Measurements from ENCODE around the gene CELF2.

The CELF2 gene

DNA sequence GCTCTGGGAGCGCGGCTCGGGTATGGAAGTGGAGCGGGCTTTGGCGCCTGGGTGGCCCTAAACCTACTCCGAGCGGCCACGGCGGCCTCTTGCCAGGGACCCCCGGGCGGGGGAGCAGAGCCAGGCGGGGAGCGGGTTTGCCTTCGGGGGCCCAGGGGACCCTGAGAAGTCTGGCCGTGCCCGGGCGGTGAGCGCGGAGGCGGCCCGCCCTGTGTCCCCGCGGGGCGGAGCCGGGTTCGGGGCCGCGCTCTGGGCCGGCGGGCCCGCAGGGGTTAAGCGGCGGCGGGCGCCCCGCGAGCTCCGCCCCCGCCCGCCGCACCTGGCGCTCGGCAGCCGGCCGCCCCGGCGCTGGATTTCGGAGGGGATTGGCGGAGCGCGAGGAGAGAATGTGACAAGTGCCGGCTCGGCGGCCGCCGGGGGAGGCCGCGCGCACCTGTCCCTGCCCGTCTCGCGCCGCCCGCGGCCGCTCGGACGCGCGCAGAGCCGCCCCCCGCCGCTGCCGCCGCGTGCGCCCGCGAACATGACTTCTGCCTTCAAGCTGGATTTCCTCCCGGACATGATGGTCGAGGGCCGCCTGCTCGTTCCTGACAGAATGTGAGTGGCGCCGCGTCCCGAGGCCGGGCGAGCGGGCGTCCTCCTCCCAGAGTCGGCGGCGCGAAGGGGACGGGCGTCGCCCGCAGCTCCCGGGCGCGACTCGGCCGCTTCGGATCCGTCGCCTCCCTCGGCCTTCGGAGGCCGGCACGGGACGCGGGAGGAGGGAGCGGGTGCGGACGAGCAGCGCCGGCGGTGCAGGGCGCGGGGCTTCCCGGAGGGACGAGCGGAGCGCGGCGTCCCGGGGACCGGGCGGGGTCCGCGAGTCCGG, at the start of gene CELF2:
Gene CELF2 (plus strand): TSS at position 303 of the 862 bp plus-strand sequence. CDS start 218 bp downstream, at position 521.
- Histone ChIP-seq H3K27me3 (ENCODE audit: control insufficient read depth, insufficient read depth, low read length) (no peaks in the 10 kb centered on the region), H3K9ac (ENCODE audit: low read length) (no peak within 1 kb of the TSS), H3K27ac (ENCODE audit: low read depth, low read length) (peak within 1 kb of the TSS; percentile 76), H3K4me1 (ENCODE audit: control insufficient read depth, insufficient read depth, low read length) (peaks cover 6% of the 10 kb centered on the region), H3K4me3 (ENCODE audit: low read length) (peak within 1 kb of the TSS; percentile 68), H3K36me3 (ENCODE audit: control insufficient read depth, insufficient read depth, low read length) (no peaks in the 10 kb centered on the region)

DNA sequence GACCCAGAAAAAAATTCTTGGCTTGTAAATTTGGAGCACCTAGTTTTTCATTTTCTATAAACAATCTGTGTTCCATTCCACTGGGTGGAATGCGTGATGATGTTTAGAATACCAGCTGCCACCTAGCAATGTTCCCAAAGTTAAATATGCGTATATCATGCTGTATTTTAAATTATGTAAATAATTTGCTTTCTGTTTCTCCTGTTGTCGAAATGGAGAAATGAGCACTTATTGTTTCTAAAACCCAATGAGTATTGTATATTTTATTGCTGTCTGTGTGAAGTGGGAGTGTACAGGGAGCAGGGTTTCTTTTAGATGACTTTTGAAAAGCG, 49.4 kb upstream of the CELF2 start:
- H3K27ac ChIP-seq (ENCODE audit: low read depth, low read length): no peak overlapping the region
- H3K27me3 ChIP-seq (ENCODE audit: control insufficient read depth, insufficient read depth, low read length): no peaks in the 10 kb centered on the region
- H3K4me1 ChIP-seq (ENCODE audit: control insufficient read depth, insufficient read depth, low read length): no peaks in the 10 kb centered on the region
- no peak overlapping the region for H3K4me3 ChIP-seq (ENCODE audit: low read length)
- no peaks in the 10 kb centered on the region for H3K36me3 ChIP-seq (ENCODE audit: control insufficient read depth, insufficient read depth, low read length)
- H3K9ac ChIP-seq (ENCODE audit: low read length): no peak overlapping the region

DNA sequence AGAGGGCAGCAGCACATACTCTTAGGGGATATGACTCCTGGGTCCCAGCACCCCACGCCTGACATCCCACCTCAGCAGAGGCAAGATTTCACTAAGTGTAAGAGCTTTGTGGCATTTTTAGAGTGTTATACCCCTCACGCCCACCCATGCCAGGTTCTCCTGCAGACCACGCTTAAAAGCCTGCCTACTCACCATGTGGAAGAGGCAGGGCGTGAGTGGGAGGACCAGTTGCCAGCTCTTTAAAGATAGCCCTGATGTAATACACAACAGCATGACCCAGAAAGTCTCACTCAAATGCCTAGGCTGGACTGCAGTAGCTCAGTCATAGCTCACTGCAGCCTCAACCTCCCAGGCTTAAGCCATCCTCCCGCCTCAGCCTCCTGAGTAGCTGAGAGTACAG, 44.4 kb upstream of the CELF2 start:
- H3K36me3 ChIP-seq (ENCODE audit: control insufficient read depth, insufficient read depth, low read length): no peaks in the 10 kb centered on the region
- H3K4me1 ChIP-seq (ENCODE audit: control insufficient read depth, insufficient read depth, low read length): no peaks in the 10 kb centered on the region
- H3K27ac ChIP-seq (ENCODE audit: low read depth, low read length): no peak overlapping the region
- no peak overlapping the region for H3K9ac ChIP-seq (ENCODE audit: low read length)
- no peak overlapping the region for H3K4me3 ChIP-seq (ENCODE audit: low read length)
- no peaks in the 10 kb centered on the region for H3K27me3 ChIP-seq (ENCODE audit: control insufficient read depth, insufficient read depth, low read length)

DNA sequence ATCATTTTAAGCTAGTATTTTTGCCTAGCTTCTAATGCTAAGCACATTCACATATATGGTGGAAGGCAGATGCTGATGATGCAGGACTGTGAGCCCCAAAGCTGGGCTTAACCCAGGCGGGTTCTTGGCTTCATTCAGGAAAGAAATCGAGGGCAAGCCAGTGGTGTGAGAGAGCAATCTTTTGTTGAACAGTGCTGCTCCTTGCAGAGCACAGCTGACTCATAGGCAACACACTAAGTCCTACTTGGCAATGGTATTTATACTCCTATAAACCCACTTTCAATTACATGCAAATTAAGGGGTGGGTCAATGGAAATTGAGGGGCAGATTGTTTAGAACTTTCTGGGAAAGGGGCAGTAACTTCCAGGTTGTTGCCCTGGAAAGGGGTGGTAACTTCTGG, 42.0 kb upstream of the CELF2 start:
- H3K4me1 ChIP-seq (ENCODE audit: control insufficient read depth, insufficient read depth, low read length): no peaks in the 10 kb centered on the region
- H3K27me3 ChIP-seq (ENCODE audit: control insufficient read depth, insufficient read depth, low read length): no peaks in the 10 kb centered on the region

DNA sequence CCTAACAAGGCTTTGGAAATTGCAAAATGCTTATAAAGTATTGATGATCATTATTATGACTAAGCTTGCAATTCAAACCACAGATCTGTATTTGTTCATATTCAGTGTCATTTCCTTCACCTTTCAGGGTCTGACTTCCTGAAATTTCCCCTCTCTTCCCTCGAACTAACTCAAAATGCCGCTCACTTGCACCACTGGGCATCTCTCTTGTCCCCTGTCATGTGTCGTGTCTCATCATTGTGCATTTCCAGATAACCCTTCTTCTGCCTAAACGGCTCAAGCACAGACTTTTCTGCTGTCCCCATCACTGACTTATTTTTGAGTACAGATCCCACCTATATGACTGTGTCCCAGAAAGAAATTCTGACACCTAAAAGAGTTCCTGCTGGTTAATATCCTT, 41.0 kb upstream of the CELF2 start:
- Histone ChIP-seq H3K4me3 (ENCODE audit: low read length) (no peak overlapping the region), H3K27ac (ENCODE audit: low read depth, low read length) (no peak overlapping the region), H3K36me3 (ENCODE audit: control insufficient read depth, insufficient read depth, low read length) (no peaks in the 10 kb centered on the region), H3K9ac (ENCODE audit: low read length) (no peak overlapping the region), H3K4me1 (ENCODE audit: control insufficient read depth, insufficient read depth, low read length) (no peaks in the 10 kb centered on the region), H3K27me3 (ENCODE audit: control insufficient read depth, insufficient read depth, low read length) (no peaks in the 10 kb centered on the region)

More for the DNA sequence above, 42.0 kb upstream of the CELF2 start:
- no peak overlapping the region for H3K4me3 ChIP-seq (ENCODE audit: low read length)
- H3K27ac ChIP-seq (ENCODE audit: low read depth, low read length): no peak overlapping the region
- H3K9ac ChIP-seq (ENCODE audit: low read length): no peak overlapping the region
- H3K36me3 ChIP-seq (ENCODE audit: control insufficient read depth, insufficient read depth, low read length): no peaks in the 10 kb centered on the region

DNA sequence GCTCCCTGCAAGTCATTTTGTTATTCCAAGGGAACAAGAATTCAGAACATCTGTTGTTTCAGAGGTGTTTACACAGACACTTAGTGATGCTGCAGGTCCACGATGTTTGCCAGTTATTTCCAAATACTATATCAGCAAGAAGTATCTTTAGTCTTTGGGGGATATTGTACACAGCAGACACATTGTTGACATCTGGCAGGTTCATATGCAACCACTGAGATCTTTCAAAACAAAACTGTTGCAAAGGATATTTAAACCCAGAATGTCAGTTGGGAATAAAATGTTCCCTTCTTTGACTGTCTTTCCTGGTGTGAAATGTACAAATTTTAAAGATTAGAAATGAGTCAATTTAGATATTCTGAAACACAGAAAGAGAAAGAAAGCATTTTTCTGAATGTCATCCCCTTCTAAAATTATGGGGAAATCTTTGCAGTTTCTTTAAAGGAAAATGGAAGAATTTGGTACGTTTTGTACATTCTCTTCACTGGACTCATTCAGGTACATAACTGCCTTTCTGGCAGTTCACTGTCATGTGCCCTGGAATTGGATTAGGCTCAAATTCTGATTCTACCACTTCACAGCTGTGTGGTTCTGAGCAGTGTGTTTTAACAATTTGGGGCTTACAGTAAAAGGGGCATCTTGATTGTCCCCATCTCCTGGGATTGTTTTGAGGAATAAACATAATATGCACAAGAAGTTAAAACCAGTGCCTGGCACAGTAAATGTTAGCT, 40.3 kb upstream of the CELF2 start:
- no peaks in the 10 kb centered on the region for H3K4me1 ChIP-seq (ENCODE audit: control insufficient read depth, insufficient read depth, low read length)
- no peak overlapping the region for H3K9ac ChIP-seq (ENCODE audit: low read length)
- no peaks in the 10 kb centered on the region for H3K36me3 ChIP-seq (ENCODE audit: control insufficient read depth, insufficient read depth, low read length)
- no peak overlapping the region for H3K4me3 ChIP-seq (ENCODE audit: low read length)
- H3K27ac ChIP-seq (ENCODE audit: low read depth, low read length): no peak overlapping the region
- H3K27me3 ChIP-seq (ENCODE audit: control insufficient read depth, insufficient read depth, low read length): no peaks in the 10 kb centered on the region

DNA sequence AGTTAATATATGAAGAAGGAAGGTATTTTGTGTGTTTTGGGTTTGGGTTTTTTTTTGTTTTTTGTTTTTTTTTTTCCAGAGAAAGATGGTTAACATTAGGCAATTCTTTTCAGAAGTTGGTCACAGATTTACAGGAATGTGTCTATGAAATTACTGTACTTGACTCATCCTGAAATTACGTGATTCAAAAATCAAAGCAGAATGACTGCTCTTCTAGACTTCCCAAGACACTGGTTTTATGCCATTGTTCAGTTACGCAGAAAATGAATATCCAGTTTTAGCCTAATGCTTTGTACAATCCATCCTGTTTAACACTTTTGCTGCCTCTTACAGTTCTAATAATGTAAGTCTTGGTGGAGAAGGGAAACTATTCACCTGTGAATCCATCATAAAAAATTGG, 39.7 kb upstream of the CELF2 start:
- H3K4me1 ChIP-seq (ENCODE audit: control insufficient read depth, insufficient read depth, low read length): no peaks in the 10 kb centered on the region
- no peaks in the 10 kb centered on the region for H3K27me3 ChIP-seq (ENCODE audit: control insufficient read depth, insufficient read depth, low read length)
- H3K4me3 ChIP-seq (ENCODE audit: low read length): no peak overlapping the region
- H3K27ac ChIP-seq (ENCODE audit: low read depth, low read length): no peak overlapping the region
- no peaks in the 10 kb centered on the region for H3K36me3 ChIP-seq (ENCODE audit: control insufficient read depth, insufficient read depth, low read length)
- H3K9ac ChIP-seq (ENCODE audit: low read length): no peak overlapping the region

DNA sequence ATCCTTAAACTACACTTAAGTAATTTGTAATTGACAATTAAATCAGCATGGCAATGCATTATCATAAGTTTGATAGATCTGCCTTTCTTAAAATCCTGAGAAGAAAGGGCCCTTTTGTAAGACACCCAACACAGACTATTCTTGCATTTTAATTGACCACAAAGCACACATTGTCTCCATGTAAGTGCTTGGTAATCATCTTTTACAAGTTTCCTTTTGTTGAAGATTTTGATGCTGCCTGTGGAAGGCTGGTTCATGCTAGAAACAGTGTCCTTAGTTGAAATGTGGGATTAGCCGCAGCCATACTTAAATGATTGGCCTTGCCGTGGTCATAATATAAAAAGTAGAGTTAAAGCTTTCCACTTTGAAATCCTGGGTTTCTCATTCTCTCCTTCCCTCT, 32.3 kb upstream of the CELF2 start:
- H3K9ac ChIP-seq (ENCODE audit: low read length): no peak overlapping the region
- H3K4me3 ChIP-seq (ENCODE audit: low read length): no peak overlapping the region
- no peaks in the 10 kb centered on the region for H3K4me1 ChIP-seq (ENCODE audit: control insufficient read depth, insufficient read depth, low read length)
- peak overlapping the region; percentile 27 for H3K27ac ChIP-seq (ENCODE audit: low read depth, low read length)
- H3K27me3 ChIP-seq (ENCODE audit: control insufficient read depth, insufficient read depth, low read length): no peaks in the 10 kb centered on the region
- H3K36me3 ChIP-seq (ENCODE audit: control insufficient read depth, insufficient read depth, low read length): no peaks in the 10 kb centered on the region

DNA sequence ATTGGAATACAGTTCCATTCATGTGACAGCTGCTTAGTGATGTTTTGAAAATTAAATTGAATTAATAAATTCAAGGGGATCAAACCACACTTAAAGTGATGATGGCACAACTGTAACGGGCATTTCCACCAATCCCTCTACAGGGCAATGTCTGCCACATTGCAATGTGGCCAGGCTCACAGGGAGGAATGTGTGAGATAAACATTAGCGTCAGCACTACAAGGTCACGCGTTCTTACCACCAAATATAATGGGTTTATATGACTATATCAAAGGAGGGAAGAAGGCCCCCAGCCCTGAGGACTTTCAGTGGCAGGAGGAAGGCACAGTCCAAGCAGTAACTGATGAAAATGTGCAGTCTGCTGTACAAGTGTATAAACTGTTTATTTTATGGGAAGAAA, 31.1 kb upstream of the CELF2 start:
- H3K36me3 ChIP-seq (ENCODE audit: control insufficient read depth, insufficient read depth, low read length): no peaks in the 10 kb centered on the region
- no peak overlapping the region for H3K27ac ChIP-seq (ENCODE audit: low read depth, low read length)
- no peak overlapping the region for H3K9ac ChIP-seq (ENCODE audit: low read length)
- no peaks in the 10 kb centered on the region for H3K27me3 ChIP-seq (ENCODE audit: control insufficient read depth, insufficient read depth, low read length)
- H3K4me1 ChIP-seq (ENCODE audit: control insufficient read depth, insufficient read depth, low read length): no peaks in the 10 kb centered on the region
- no peak overlapping the region for H3K4me3 ChIP-seq (ENCODE audit: low read length)

DNA sequence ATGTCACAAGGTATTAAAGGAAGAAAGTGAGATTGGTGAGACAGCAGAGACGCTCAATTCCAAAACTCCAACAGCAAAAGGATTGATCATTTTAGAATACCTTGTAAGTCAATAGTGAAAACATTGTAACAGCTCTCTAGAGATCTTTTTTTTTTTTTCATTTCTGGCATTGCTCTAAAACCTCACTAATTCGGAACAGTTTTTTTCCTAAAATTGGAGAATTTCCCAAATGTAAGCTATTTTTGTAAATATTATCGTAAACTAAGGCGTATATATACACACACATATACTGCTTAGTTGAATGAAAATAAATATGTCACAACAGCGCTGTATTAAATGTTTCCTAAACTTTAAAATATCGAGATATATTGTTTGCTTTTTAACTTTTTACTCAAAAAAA, 30.6 kb upstream of the CELF2 start:
- H3K4me1 ChIP-seq (ENCODE audit: control insufficient read depth, insufficient read depth, low read length): no peaks in the 10 kb centered on the region
- no peak overlapping the region for H3K27ac ChIP-seq (ENCODE audit: low read depth, low read length)
- no peaks in the 10 kb centered on the region for H3K27me3 ChIP-seq (ENCODE audit: control insufficient read depth, insufficient read depth, low read length)
- no peak overlapping the region for H3K9ac ChIP-seq (ENCODE audit: low read length)
- H3K36me3 ChIP-seq (ENCODE audit: control insufficient read depth, insufficient read depth, low read length): no peaks in the 10 kb centered on the region
- no peak overlapping the region for H3K4me3 ChIP-seq (ENCODE audit: low read length)

DNA sequence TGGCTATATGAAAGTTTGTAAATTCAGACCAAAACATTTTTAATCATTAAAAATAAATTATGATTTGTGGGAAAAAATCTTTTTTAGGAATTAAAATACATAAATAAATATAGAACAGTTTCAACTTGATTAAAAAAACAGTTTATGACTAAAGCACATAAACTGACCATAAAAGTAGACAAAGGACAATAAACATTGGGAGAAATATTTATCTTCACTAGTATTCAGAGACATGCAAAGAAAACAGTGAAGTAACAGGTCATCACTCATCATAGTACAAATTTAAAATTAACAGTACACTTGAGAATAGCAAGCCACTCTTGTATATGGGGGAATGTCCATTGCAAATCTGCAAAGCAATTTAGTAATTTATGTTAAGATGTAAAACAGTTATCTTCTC, 28.0 kb upstream of the CELF2 start:
- Histone ChIP-seq H3K27ac (ENCODE audit: low read depth, low read length) (no peak overlapping the region), H3K27me3 (ENCODE audit: control insufficient read depth, insufficient read depth, low read length) (no peaks in the 10 kb centered on the region), H3K4me3 (ENCODE audit: low read length) (no peak overlapping the region), H3K4me1 (ENCODE audit: control insufficient read depth, insufficient read depth, low read length) (no peaks in the 10 kb centered on the region), H3K9ac (ENCODE audit: low read length) (no peak overlapping the region), H3K36me3 (ENCODE audit: control insufficient read depth, insufficient read depth, low read length) (no peaks in the 10 kb centered on the region)

DNA sequence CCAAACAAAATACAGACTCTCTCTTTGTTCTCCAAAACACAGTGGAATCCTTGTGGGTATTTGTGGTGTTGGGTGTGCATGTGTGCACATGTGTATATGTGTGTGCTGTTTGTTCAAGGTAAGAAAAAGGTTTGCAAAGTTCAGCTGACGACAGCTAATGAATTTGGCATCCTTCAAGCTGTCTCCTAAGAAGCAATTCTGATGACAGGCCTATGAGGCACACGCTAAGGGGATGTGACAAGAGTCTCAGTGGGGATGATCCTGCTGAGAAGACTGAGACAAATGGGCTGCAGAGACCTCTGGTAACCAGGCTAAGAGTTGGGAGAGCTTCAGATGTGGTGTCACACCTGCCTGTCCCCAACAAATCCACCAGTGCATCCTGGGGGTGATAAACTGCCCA, 26.5 kb upstream of the CELF2 start:
- Histone ChIP-seq H3K36me3 (ENCODE audit: control insufficient read depth, insufficient read depth, low read length) (no peaks in the 10 kb centered on the region), H3K27me3 (ENCODE audit: control insufficient read depth, insufficient read depth, low read length) (no peaks in the 10 kb centered on the region), H3K27ac (ENCODE audit: low read depth, low read length) (no peak overlapping the region), H3K4me3 (ENCODE audit: low read length) (no peak overlapping the region), H3K9ac (ENCODE audit: low read length) (no peak overlapping the region), H3K4me1 (ENCODE audit: control insufficient read depth, insufficient read depth, low read length) (no peaks in the 10 kb centered on the region)

DNA sequence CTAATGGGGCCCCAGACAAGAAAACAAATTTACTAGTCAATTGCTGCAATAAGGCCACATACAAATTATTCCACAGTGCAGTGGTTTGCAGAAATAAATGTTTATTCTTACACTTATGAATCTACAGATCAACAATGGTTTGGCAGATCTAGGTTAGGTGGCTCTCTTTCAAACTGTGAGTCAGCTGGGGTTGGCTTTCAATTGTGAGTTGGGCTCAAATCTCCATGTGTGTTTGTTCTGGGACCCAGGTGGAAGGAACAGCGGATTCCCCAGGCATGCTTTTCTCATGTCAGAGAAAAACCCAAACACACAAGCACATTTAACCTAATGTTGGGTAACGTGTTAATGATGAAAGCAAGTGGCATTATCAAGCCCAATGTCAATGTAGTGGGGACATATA, 25.6 kb upstream of the CELF2 start:
- H3K36me3 ChIP-seq (ENCODE audit: control insufficient read depth, insufficient read depth, low read length): no peaks in the 10 kb centered on the region
- H3K4me1 ChIP-seq (ENCODE audit: control insufficient read depth, insufficient read depth, low read length): no peaks in the 10 kb centered on the region
- no peak overlapping the region for H3K4me3 ChIP-seq (ENCODE audit: low read length)
- no peak overlapping the region for H3K27ac ChIP-seq (ENCODE audit: low read depth, low read length)
- no peak overlapping the region for H3K9ac ChIP-seq (ENCODE audit: low read length)
- H3K27me3 ChIP-seq (ENCODE audit: control insufficient read depth, insufficient read depth, low read length): no peaks in the 10 kb centered on the region

Data from rectal smooth muscle tissue (tissue), 1 donor.